HepG2 (cell line): ENCODE results near the gene SMARCC1. TPM values are rescaled to one million over a fixed set of nuclear protein-coding genes. Genes with fewer than 3 reads are reported as not detected.

Experiments used
- ATAC-seq: fragments of 200-7000 bp; cut with Tn5 transposase; 3 replicates; pipeline ENCODE4 v1.9.1; 2020; ENCODE audit warnings: mild to moderate bottlenecking, moderate library complexity
- BruUV-seq: library from RNA; stranded (reverse); fragments of 400-500 nt; replicated peaks from 2 replicates; lab custom pipeline; 2021; lab: Mats Ljungman, UMichigan
- CTCF ChIA-PET: fragments of 300-600 bp; formaldehyde crosslinking; extraction: SDS; loops from one replicate; lab custom pipeline; 2021; ENCODE audit warnings: low total read pairs, inconsistent platforms, low intra/inter-chr PET ratio; lab: Yijun Ruan, JAX
- POLR2A ChIA-PET: fragments of 350-600 bp; sonication (Branson Sonifier 250); formaldehyde crosslinking; loops from one replicate; lab custom pipeline; 2020; ENCODE audit warnings: antibody characterized with exemption, inconsistent platforms; lab: Yijun Ruan, JAX
- DNase-seq: peaks from one replicate; pipeline ENCODE4 v3.0.0-alpha.2; 2015; ENCODE audit warnings: low spot score
- FAIRE-seq: peaks from 3 replicates; lab custom pipeline; 2011; peaks lifted over from hg19 to GRCh38; lab: Jason Lieb, UNC
- H2AFZ ChIP-seq: one replicate; pipeline ENCODE4 v1.6.1; 2011; ENCODE audit warnings: low read length, inconsistent platforms
- H3K27ac ChIP-seq: fragments of 300-600 bp; 3 replicates; pipeline ENCODE4 v1.8.0; 2011; ENCODE audit warnings: mixed run types, mild to moderate bottlenecking, mixed read lengths, low read length, inconsistent platforms; ENCODE audit not compliant: insufficient read depth; ENCODE audit errors: extremely low read length
- H3K27me3 ChIP-seq, 2 experiments: fragments of 200-600 bp in 1 of 2; 2 replicates in 1 of 2; 3 replicates in 1 of 2; pipeline versions ENCODE4 v1.6.0 to v1.8.0; 2011; ENCODE audit warnings: low read length in 2 of 2, mild to moderate bottlenecking in 2 of 2, moderate library complexity in 2 of 2, inconsistent platforms in 1 of 2; ENCODE audit not compliant: insufficient read depth in 2 of 2, control insufficient read depth in 1 of 2
- H3K36me3 ChIP-seq, 2 experiments: fragments of 200-600 bp in 1 of 2; replicated peaks in 1 of 2; 2 replicates in 1 of 2; 3 replicates in 1 of 2; pipeline versions ENCODE4 v1.5.1 to v1.8.0; 2011; ENCODE audit warnings: low read length in 2 of 2, inconsistent platforms in 1 of 2; ENCODE audit not compliant: insufficient read depth in 2 of 2, control insufficient read depth in 1 of 2
- H3K4me1 ChIP-seq: 2 replicates; pipeline ENCODE4 v1.5.1; 2012; ENCODE audit warnings: low read length, inconsistent platforms; ENCODE audit not compliant: insufficient read depth
- H3K4me2 ChIP-seq: 2 replicates; pipeline ENCODE4 v1.6.0; 2011; ENCODE audit warnings: low read depth, low read length, inconsistent platforms
- H3K4me3 ChIP-seq, 3 experiments: fragments of 200-600 bp in 1 of 3; sonication (generic), shearing (Covaris generic) in 1 of 3; replicated peaks in 1 of 3; 2 replicates each; pipeline ENCODE4 v1.5.1; 2011 to 2016; ENCODE audit warnings: low read length in 3 of 3, inconsistent platforms in 2 of 3, low read depth in 2 of 3, mild to moderate bottlenecking in 2 of 3, control low read depth in 1 of 3, mixed read lengths in 1 of 3; ENCODE audit not compliant: insufficient read depth in 1 of 3
- H3K79me2 ChIP-seq: one replicate; pipeline ENCODE4 v1.6.1; 2011; ENCODE audit warnings: low read length, inconsistent platforms; ENCODE audit not compliant: insufficient read depth
- H3K9ac ChIP-seq: 2 replicates; pipeline ENCODE4 v1.6.0; 2011; ENCODE audit warnings: mild to moderate bottlenecking, low read depth, low read length, inconsistent platforms; ENCODE audit not compliant: insufficient read depth
- H3K9me3 ChIP-seq: 2 replicates; pipeline ENCODE4 v1.5.1; 2012; ENCODE audit warnings: mild to moderate bottlenecking, low read length
- H4K20me1 ChIP-seq: 2 replicates; pipeline ENCODE4 v1.6.0; 2011; ENCODE audit warnings: inconsistent platforms, mild to moderate bottlenecking, low read length, moderate library complexity; ENCODE audit not compliant: insufficient read depth
- ATF4 ChIP-seq, 2 experiments: fragments of 450-650 bp in 1 of 2; sonication (generic) in 1 of 2; formaldehyde crosslinking; IDR thresholded peaks; 2 replicates each; pipeline versions ENCODE4 v1.5.0 to v1.8.0; 2020 to 2022; ENCODE audit warnings: mild to moderate bottlenecking in 1 of 2, missing genetic modification reagents in 1 of 2
- CBFB ChIP-seq: sonication (generic); formaldehyde crosslinking; IDR thresholded peaks from 2 replicates; pipeline ENCODE4 v1.4.0; 2020; ENCODE audit warnings: missing genetic modification reagents
- CEBPG ChIP-seq: IDR thresholded peaks from 2 replicates; pipeline ENCODE4 v1.6.1; 2016
- DBP ChIP-seq: sonication (generic); formaldehyde crosslinking; IDR thresholded peaks from 2 replicates; pipeline ENCODE4 v1.4.0; 2020; ENCODE audit warnings: missing genetic modification reagents; ENCODE audit errors: not compliant biosample characterization
- HNRNPK ChIP-seq: fragments of 200-400 bp; formaldehyde crosslinking; IDR thresholded peaks from 2 replicates; pipeline ENCODE4 v1.6.1; 2018; ENCODE audit warnings: low read length, low read depth, moderate library complexity, mild to moderate bottlenecking; ENCODE audit not compliant: poor library complexity, severe bottlenecking
- MAFG ChIP-seq: sonication (generic); formaldehyde crosslinking; IDR thresholded peaks from 2 replicates; pipeline ENCODE4 v1.5.1; 2020; ENCODE audit warnings: mild to moderate bottlenecking, missing genetic modification reagents
- NCOR1 ChIP-seq: fragments of 200-600 bp; sonication (generic); IDR thresholded peaks from 2 replicates; pipeline ENCODE4 v1.7.0; 2017; ENCODE audit warnings: antibody characterized with exemption, low read length, borderline replicate concordance
- NFIB ChIP-seq: sonication (generic); formaldehyde crosslinking; IDR thresholded peaks from 2 replicates; pipeline ENCODE4 v1.9.0; 2021; ENCODE audit warnings: missing genetic modification reagents, mild to moderate bottlenecking, borderline replicate concordance
- SRSF1 ChIP-seq: fragments of 200-400 bp; formaldehyde crosslinking; optimal IDR thresholded peaks from 2 replicates; pipeline ENCODE3; 2017; ENCODE audit warnings: mild to moderate bottlenecking, low read depth, low read length, moderate library complexity
- ZBTB3 ChIP-seq: sonication (generic); formaldehyde crosslinking; IDR thresholded peaks from 2 replicates; pipeline ENCODE4 v1.4.0; 2020; ENCODE audit warnings: low read depth, mild to moderate bottlenecking, moderate library complexity, missing genetic modification reagents, borderline replicate concordance
- ZNF224 ChIP-seq: sonication (generic); formaldehyde crosslinking; IDR thresholded peaks from 2 replicates; pipeline ENCODE4 v1.5.0; 2020; ENCODE audit warnings: mild to moderate bottlenecking, missing genetic modification reagents
- ZNF543 ChIP-seq: sonication (generic); formaldehyde crosslinking; IDR thresholded peaks from 2 replicates; pipeline ENCODE4 v1.4.0; 2020; ENCODE audit warnings: mild to moderate bottlenecking, missing genetic modification reagents
- WGBS: methylation state at CpG from one replicate; pipeline ENCODE4 v1.1.6; 2017; ENCODE audit warnings: low lambda C conversion rate; 5-methylcytosine and 5-hydroxymethylcytosine counted together
- in situ Hi-C: cut with HindIII; loops from 2 replicates; pipeline ENCODE4 v1.10.0; 2017; ENCODE audit warnings: low pct_unique_long_range_greater_than_20kb; ENCODE audit not compliant: extremely low pct_ligation_motif_present
- intact Hi-C: fragments of 100-400 bp; cut with micrococcal nuclease; formaldehyde crosslinking; loops from one replicate; pipeline ENCODE4 v1.10.0; 2022; ENCODE audit not compliant: unreplicated experiment
- polyA plus RNA-seq, 8 experiments: library from polyadenylated mRNA; depleted of rRNA in 3 of 8; stranded (reverse) in 7 of 8; unstranded in 1 of 8; fragments of >200 nt; fragmentation: Illumina TruSeq in 4 of 8; extraction: Trizol in 4 of 8; gene quantifications; 2 replicates each; pipeline versions ENCODE4 v1.2.1 to v1.2.3, GENCODE V29; 2011 to 2016; ENCODE audit warnings: low read depth in 4 of 8, missing spikeins in 1 of 8, mixed read lengths in 1 of 8; ENCODE audit not compliant: insufficient read depth in 1 of 8
- total RNA-seq, 5 experiments: library from RNA; depleted of rRNA; stranded (reverse); fragments of >200 nt; fragmentation: Illumina TruSeq; extraction: Trizol; gene quantifications; 2 replicates each; pipeline ENCODE4 v1.2.3, GENCODE V29; 2016; ENCODE audit warnings: low read depth in 1 of 5
- TF ChIP-seq, protein P1 (sequence below): IDR thresholded peaks from 2 replicates; pipeline ENCODE4 v1.6.1; 2016; ENCODE audit warnings: control low read depth

The SMARCC1 gene
- total and polyA plus RNA-seq, 2 of the 13 experiments (the other 11 are each of a cell fraction or from before 2014, with no cell fraction given), result 47.9 to 58.4 TPM

DNA sequence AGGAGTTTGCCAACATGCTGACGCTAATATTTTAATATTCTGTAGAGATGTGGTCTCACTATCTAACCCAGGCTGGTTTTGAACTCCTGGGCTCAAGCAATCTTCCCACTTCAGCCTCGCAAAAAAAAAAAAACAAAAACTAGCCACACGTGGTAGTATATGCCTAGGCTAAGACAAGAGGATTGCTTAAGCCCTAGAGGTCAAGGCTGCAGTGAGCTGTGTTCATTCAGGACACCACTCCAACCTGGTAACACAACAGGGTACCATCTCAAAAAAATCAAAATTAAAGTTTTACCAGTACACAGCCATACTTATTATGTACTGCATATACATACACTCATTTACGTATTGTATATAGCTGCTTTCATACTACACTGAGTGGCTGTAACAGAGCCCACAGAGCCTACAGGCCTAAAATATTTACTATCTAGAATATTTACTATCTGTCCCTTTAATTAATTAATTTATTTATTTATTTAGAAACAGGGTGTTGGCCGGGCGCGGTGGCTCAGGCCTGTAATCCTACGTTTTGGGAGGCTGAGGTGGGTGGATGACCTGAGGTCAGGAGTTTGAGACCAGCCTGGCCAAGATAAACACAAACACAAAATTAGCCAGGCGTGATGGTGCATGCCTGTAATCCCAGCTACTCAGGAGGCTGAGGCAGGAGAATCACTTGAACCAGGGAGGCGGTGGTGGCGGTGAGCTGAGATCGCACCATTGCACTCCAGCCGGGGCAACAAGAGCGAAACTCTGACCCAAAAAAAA is 23.2 kb downstream of the SMARCC1 start:
- ChIA-PET CTCF (no interaction called here), POLR2A (no interaction called here)
- FAIRE-seq, result peak; percentile 50
- Histone ChIP-seq H3K79me2 (peaks cover 62% of the 10 kb centered on the region), H2AFZ (no peak overlapping the region), H3K4me1 (peaks cover 28% of the 10 kb centered on the region), H3K36me3 (peaks cover 4 to 50% of the 10 kb centered on the region in 2 experiments; a peak in 4 of 5 replicates), H3K9me3 (no peaks in the 10 kb centered on the region), H3K4me2 (no peak overlapping the region), H3K27ac (no peak overlapping the region), H3K9ac (no peak overlapping the region), H3K4me3 (no peak overlapping the region), H3K27me3 (no peaks in the 10 kb centered on the region), H4K20me1 (peaks cover 12% of the 10 kb centered on the region; the same call in 1 of the 2 replicates)
- intact Hi-C loops (no loop called here), in situ Hi-C loops (no loop called here)
- no peak for ATAC-seq
- BruUV-seq, result no TSS peak
- TF ChIP-seq CEBPG (0 out of 2 replicates have a peak, but pooled peaks have one; percentile 12), HNRNPK (no peak)
- WGBS, result 89% methylated on average over 14 of the region's 14 CpGs
- no peak for DNase-seq

DNA sequence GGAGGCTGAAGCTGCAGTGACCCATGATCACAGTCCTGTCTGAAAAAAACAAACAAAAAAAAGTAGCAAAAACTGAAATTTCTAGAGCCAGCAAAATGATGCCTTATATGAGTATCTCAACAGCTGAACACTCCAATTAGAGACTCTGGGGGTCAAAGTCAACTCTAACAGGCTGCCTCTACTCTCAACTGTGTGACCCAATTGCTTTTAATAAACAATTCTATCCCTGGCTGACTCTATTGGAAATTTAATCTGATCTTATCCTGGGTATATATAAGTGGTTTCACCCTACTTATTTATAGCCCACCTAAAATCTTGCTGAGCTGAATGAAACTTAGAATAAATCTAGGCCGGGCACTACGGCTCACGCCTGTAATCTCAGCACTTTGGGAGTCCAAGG is 29.0 kb downstream of the SMARCC1 start:
- Histone ChIP-seq H3K27me3 (no peaks in the 10 kb centered on the region), H3K9me3 (no peaks in the 10 kb centered on the region), H4K20me1 (peaks cover 11% of the 10 kb centered on the region; the same call in 1 of the 2 replicates), H3K9ac (no peak overlapping the region), H3K4me3 (no peak overlapping the region), H3K4me2 (no peak overlapping the region), H3K27ac (no peak overlapping the region), H2AFZ (no peak overlapping the region), H3K79me2 (peaks cover 56% of the 10 kb centered on the region), H3K4me1 (peaks cover 9% of the 10 kb centered on the region; the same call in 1 of the 2 replicates), H3K36me3 (peaks cover 3 to 30% of the 10 kb centered on the region in 2 experiments; a peak in 4 of 5 replicates)
- no peak for ATAC-seq
- FAIRE-seq, result no peak
- WGBS, result 96% methylated on average over 3 of the region's 3 CpGs
- in situ Hi-C loops, result no loop called here
- no peak for DNase-seq
- intact Hi-C loops, result no loop called here
- no TSS peak for BruUV-seq
- ChIA-PET POLR2A (no interaction called here), CTCF (no interaction called here)
- TF ChIP-seq SRSF1 (no peak), NFIB (CRISPR knock-in tag) (no peak), ZNF543 (no peak), ZBTB3 (CRISPR knock-in tag) (no peak), ZNF224 (CRISPR knock-in tag) (no peak), CBFB (no peak), MAFG (no peak), DBP (CRISPR knock-in tag) (no peak), NCOR1 (no peak), ATF4 (CRISPR knock-in tag; IDR thresholded peaks at IDR 0.05) (no peak)
- TF ChIP-seq, protein P1, sequence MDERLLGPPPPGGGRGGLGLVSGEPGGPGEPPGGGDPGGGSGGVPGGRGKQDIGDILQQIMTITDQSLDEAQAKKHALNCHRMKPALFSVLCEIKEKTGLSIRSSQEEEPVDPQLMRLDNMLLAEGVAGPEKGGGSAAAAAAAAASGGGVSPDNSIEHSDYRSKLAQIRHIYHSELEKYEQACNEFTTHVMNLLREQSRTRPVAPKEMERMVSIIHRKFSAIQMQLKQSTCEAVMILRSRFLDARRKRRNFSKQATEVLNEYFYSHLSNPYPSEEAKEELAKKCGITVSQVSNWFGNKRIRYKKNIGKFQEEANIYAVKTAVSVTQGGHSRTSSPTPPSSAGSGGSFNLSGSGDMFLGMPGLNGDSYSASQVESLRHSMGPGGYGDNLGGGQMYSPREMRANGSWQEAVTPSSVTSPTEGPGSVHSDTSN (CRISPR knock-in tag), result no peak
